Right atrium auricular region (tissue), 2 donors: ENCODE measurements around the gene CD200. TPM values are rescaled to one million over a fixed set of nuclear protein-coding genes. Genes with fewer than 3 reads are reported as not detected.
A peak's percentile ranks its signal among the peaks of the same experiment; 100 is the strongest.

Source experiments
- DNase-seq: peaks from one replicate; pipeline ENCODE4 v3.0.0-alpha.2; 2019; ENCODE audit warnings: low spot score
- H3K27ac ChIP-seq, 2 donors: fragments of 200-600 bp; sonication (generic); 1 replicate in 1 of 2; 2 replicates in 1 of 2; pipeline ENCODE4 v1.5.1; 2016 to 2019
- H3K27me3 ChIP-seq, 2 donors: fragments of 200-600 bp; sonication (generic); one replicate each; pipeline versions ENCODE4 v1.5.1 to v1.6.0; 2017 to 2019
- H3K36me3 ChIP-seq: fragments of 200-600 bp; sonication (generic); one replicate; pipeline ENCODE4 v1.5.1; 2016
- H3K4me1 ChIP-seq, 2 donors: fragments of 200-600 bp; sonication (generic); one replicate each; pipeline versions ENCODE4 v1.5.1 to v1.6.0; 2017 to 2019
- H3K4me3 ChIP-seq, 2 donors: fragments of 200-600 bp; sonication (generic); 1 replicate in 1 of 2; 2 replicates in 1 of 2; pipeline ENCODE4 v1.5.1; 2017 to 2019; ENCODE audit warnings: mild to moderate bottlenecking in 1 of 2, moderate library complexity in 1 of 2
- H3K9me3 ChIP-seq, 2 donors: fragments of 200-600 bp; sonication (generic); one replicate each; pipeline ENCODE4 v1.5.1; 2019
- total RNA-seq, 2 donors: library from RNA; depleted of rRNA; stranded (reverse); fragments of >200 nt; gene quantifications; one replicate each; pipeline ENCODE4 v1.1.0, GENCODE V29; 2016
- TF ChIP-seq, protein P1 (sequence below), 2 donors: fragments of 200-600 bp; sonication (generic); IDR thresholded peaks; one replicate each; pipeline ENCODE4 v1.5.1; 2019; ENCODE audit warnings: antibody characterized with exemption in 2 of 2

CD200 gene
- total RNA-seq, 2 donors from 2014 or later = 5.7 to 12.1 TPM

- Histone ChIP-seq H3K9me3 (no peaks in the 10 kb centered on the region), H3K27me3 (no peaks in the 10 kb centered on the region), H3K4me3 (no peak overlapping the region), H3K4me1 (peaks cover 0 to 26% of the 10 kb centered on the region in 2 donors), H3K27ac (peak overlapping the region; percentile 18 to 41), H3K36me3 (no peaks in the 10 kb centered on the region)
- TF ChIP-seq, protein P1, sequence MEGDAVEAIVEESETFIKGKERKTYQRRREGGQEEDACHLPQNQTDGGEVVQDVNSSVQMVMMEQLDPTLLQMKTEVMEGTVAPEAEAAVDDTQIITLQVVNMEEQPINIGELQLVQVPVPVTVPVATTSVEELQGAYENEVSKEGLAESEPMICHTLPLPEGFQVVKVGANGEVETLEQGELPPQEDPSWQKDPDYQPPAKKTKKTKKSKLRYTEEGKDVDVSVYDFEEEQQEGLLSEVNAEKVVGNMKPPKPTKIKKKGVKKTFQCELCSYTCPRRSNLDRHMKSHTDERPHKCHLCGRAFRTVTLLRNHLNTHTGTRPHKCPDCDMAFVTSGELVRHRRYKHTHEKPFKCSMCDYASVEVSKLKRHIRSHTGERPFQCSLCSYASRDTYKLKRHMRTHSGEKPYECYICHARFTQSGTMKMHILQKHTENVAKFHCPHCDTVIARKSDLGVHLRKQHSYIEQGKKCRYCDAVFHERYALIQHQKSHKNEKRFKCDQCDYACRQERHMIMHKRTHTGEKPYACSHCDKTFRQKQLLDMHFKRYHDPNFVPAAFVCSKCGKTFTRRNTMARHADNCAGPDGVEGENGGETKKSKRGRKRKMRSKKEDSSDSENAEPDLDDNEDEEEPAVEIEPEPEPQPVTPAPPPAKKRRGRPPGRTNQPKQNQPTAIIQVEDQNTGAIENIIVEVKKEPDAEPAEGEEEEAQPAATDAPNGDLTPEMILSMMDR (IDR thresholded peaks at IDR 0.05) = no peak
- DNase-seq = no peak
Measured at GRCh38 chr3:112373476-112373875, 40.5 kb downstream of the CD200 start.

DNA sequence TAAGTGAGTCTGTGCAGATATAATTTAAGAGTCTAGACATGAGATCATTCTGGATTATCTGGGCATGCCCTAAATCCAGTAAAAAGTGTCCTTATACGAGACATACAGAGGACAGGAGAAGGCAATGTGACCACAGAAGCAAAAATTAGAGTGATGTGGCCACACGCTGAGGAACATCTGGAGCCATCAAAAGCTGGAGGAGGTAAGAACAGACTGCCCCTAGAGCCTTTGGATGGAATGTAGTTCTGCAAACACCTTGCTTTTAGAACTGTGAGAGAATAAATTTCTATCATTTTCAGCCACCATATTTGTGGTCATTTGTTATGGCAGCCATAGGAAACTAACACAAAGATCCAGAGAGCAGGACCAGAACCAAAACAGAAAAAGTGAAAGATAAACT, 41.0 kb downstream of the CD200 start:
- TF ChIP-seq, protein P1 (IDR thresholded peaks at IDR 0.05) = no peak
- Histone ChIP-seq H3K27me3 (no peaks in the 10 kb centered on the region), H3K27ac (peak overlapping the region; percentile 18 to 41), H3K36me3 (no peaks in the 10 kb centered on the region), H3K4me3 (no peak overlapping the region), H3K4me1 (peaks cover 0 to 26% of the 10 kb centered on the region in 2 donors), H3K9me3 (no peaks in the 10 kb centered on the region)
- DNase-seq = no peak

- H3K4me3 ChIP-seq = no peak overlapping the region
- no peaks in the 10 kb centered on the region for H3K36me3 ChIP-seq
- no peak for DNase-seq
- TF ChIP-seq, protein P1 (IDR thresholded peaks at IDR 0.05) = no peak
- no peaks in the 10 kb centered on the region for H3K9me3 ChIP-seq
- H3K27ac ChIP-seq = peak overlapping the region in 1 of 2 donors; percentile 41
- H3K27me3 ChIP-seq = no peaks in the 10 kb centered on the region
- H3K4me1 ChIP-seq = peaks cover 0 to 26% of the 10 kb centered on the region in 2 donors
Measured at GRCh38 chr3:112374333-112374734, 41.4 kb downstream of the CD200 start.

DNA sequence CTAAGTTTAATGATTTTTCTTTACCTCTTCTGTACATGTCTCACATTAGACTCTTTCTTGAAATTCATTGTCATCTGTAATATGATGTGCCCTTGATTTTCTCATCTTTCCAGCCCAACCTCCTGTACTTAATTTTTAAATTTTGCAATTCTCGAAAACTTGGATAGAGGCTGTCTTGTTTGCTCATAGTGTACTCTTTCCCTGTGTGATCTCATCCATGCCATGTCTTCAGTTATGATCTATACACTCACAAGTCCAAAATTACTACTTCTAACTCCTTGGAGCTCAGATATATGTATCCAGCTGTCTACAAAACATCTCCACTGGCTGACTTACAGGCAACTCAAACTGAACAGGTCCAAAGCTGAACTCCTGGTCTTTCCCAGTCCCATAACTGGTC, 42.2 kb downstream of the CD200 start:
- Histone ChIP-seq H3K4me3 (no peak overlapping the region), H3K9me3 (no peaks in the 10 kb centered on the region), H3K36me3 (no peaks in the 10 kb centered on the region), H3K27me3 (no peaks in the 10 kb centered on the region), H3K4me1 (peaks cover 0 to 26% of the 10 kb centered on the region in 2 donors), H3K27ac (peak overlapping the region; percentile 18 to 41)
- TF ChIP-seq, protein P1 (IDR thresholded peaks at IDR 0.05) = no peak
- no peak for DNase-seq

DNA sequence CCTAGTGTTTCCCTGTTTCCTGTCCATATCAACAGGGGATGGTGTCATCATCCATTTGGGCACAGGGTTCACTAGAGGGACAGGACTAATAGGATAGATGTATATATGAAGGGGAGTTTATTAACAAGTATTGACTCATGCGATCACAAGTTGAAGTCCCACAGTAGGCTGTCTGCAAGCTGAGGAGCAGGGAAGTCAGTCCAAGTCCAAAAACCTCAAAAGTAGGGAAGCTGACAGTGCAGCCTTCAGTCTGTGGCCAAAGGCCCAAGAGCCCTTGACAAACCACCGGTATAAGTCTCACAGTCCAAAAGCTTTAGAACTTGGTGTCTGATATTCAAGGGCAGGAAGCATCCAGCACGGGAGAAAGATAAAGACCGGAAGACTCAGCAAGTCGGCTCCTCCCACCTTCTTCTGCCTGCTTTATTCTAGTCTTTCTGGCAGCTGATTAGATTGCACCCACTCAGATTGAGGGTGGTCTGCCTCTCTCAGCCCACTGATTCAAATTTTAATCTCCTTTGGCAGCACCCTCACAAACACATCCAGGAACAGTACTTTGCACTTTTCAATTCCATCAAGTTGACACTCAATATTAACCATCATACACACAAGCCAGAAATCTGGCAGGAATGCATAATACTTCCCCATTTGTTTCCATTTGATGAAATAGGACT, 43.4 kb downstream of the CD200 start:
- no peaks in the 10 kb centered on the region for H3K27me3 ChIP-seq
- no peaks in the 10 kb centered on the region for H3K36me3 ChIP-seq
- peak overlapping the region in 1 of 2 donors; percentile 31 for H3K27ac ChIP-seq
- DNase-seq = no peak
- TF ChIP-seq, protein P1 (IDR thresholded peaks at IDR 0.05) = no peak
- H3K4me3 ChIP-seq = no peak overlapping the region
- H3K9me3 ChIP-seq = no peaks in the 10 kb centered on the region
- peaks cover 0 to 26% of the 10 kb centered on the region in 2 donors for H3K4me1 ChIP-seq

DNA sequence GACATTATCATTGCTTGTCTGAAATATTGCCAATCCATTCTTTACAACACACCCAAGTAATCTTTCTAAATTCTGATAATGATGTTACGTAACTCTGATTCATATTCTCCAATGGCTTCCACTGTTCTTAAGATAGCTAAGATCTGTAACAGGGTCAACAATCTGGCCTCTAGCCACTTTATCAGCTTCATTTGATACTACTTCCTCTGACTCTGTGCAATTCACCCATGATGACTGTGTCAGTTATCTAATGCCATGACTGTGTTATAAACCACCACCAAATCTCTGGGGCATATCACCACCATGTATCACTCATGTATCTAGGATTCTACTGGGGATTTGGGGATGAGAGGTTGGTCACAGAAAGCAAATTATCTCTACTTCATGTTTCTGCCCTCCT, 44.0 kb downstream of the CD200 start:
- TF ChIP-seq, protein P1 (IDR thresholded peaks at IDR 0.05) = no peak
- Histone ChIP-seq H3K4me3 (no peak overlapping the region), H3K27me3 (no peaks in the 10 kb centered on the region), H3K36me3 (no peaks in the 10 kb centered on the region), H3K27ac (no peak overlapping the region), H3K4me1 (peaks cover 0 to 26% of the 10 kb centered on the region in 2 donors), H3K9me3 (no peaks in the 10 kb centered on the region)
- DNase-seq = no peak
